NCI-H1694 treated with DMSO at 0.1 percent for 48 hours (cell line): ENCODE data around the gene CPD.
A peak's percentile ranks its signal among the peaks of the same experiment; 100 is the strongest.
"Not testable (repeated sequence)": the region's sequence is repeated elsewhere in the genome, so short reads cannot be mapped to it uniquely, and the experiment has no call there.

Source experiments
- DNase-seq: peaks from one replicate; lab custom pipeline; 2025; lab: John Stamatoyannopoulos, UW

The CPD gene

GRCh38 chr17:30427611-30428010 lies 48.9 kb downstream of the CPD start:
- no peak for DNase-seq

- no peak for DNase-seq
Measured at GRCh38 chr17:30429155-30429554, 50.4 kb downstream of the CPD start.

- no peak for DNase-seq
Measured at GRCh38 chr17:30433514-30433913, 54.8 kb downstream of the CPD start.

- DNase-seq: no peak
Measured at GRCh38 chr17:30436729-30437128, 58.0 kb downstream of the CPD start.

GRCh38 chr17:30443721-30444120 lies 65.0 kb downstream of the CPD start:
- peak; percentile 63 for DNase-seq

GRCh38 chr17:30446640-30447039 lies 67.9 kb downstream of the CPD start:
- DNase-seq: not testable (repeated sequence)

GRCh38 chr17:30449480-30449879 lies 70.8 kb downstream of the CPD start:
- no peak for DNase-seq

GRCh38 chr17:30450125-30451027 lies 71.6 kb downstream of the CPD start:
- DNase-seq: no peak

- no peak for DNase-seq
Measured at GRCh38 chr17:30454635-30455034, 75.9 kb downstream of the CPD start.

- DNase-seq: no peak
Measured at GRCh38 chr17:30458371-30458770, 79.6 kb downstream of the CPD start.

GRCh38 chr17:30458797-30459413 lies 80.2 kb downstream of the CPD start:
- not testable (repeated sequence) for DNase-seq

- no peak for DNase-seq
Measured at GRCh38 chr17:30468465-30468864, 89.7 kb downstream of the CPD start.

- no peak for DNase-seq
Measured at GRCh38 chr17:30472238-30472890, 93.6 kb downstream of the CPD start.

GRCh38 chr17:30475206-30475605 lies 96.5 kb downstream of the CPD start:
- DNase-seq: no peak

GRCh38 chr17:30476726-30477082 lies 98.0 kb downstream of the CPD start:
- peak; percentile 49 for DNase-seq

- peak; percentile 93 for DNase-seq
Measured at GRCh38 chr17:30477083-30477773, 98.5 kb downstream of the CPD start, which contains the start of gene GOSR1. Gene GOSR1, plus strand, starts transcription at chr17:30477408. Its CDS starts 26 bp downstream, at chr17:30477434.

GRCh38 chr17:30477774-30478115 lies 99.0 kb downstream of the CPD start:
- DNase-seq: no peak

GRCh38 chr17:30482555-30482954 lies 103.8 kb downstream of the CPD start:
- no peak for DNase-seq

- no peak for DNase-seq
Measured at GRCh38 chr17:30483159-30483558, 104.4 kb downstream of the CPD start.

GRCh38 chr17:30493780-30494179 lies 115.1 kb downstream of the CPD start:
- no peak for DNase-seq

GRCh38 chr17:30495586-30495985 lies 116.9 kb downstream of the CPD start:
- no peak for DNase-seq

GRCh38 chr17:30503558-30503957 lies 124.8 kb downstream of the CPD start:
- no peak for DNase-seq
